Mucosa of descending colon (tissue), 3 donors: ENCODE data around the gene NKD2. TPM values are rescaled to one million over a fixed set of nuclear protein-coding genes. Genes with fewer than 3 reads are reported as not detected.

Source experiments
- ATAC-seq: fragments of 200-7000 bp; cut with Tn5 transposase; one replicate; pipeline ENCODE4 v1.9.1; 2020; ENCODE audit warnings: mild to moderate bottlenecking, moderate library complexity
- DNase-seq, 3 donors: peaks; one replicate each; pipeline ENCODE4 v3.0.0-alpha.2; 2020
- H3K36me3 ChIP-seq: fragments of 200-600 bp; one replicate; pipeline ENCODE4 v1.8.0; 2021; ENCODE audit warnings: low read depth, mild to moderate bottlenecking
- H3K4me1 ChIP-seq: fragments of 200-600 bp; one replicate; pipeline ENCODE4 v1.8.0; 2021; ENCODE audit warnings: low read depth, mild to moderate bottlenecking
- H3K4me3 ChIP-seq: fragments of 200-600 bp; one replicate; pipeline ENCODE4 v1.8.0; 2021; ENCODE audit warnings: mild to moderate bottlenecking
- H3K9me3 ChIP-seq: fragments of 200-600 bp; one replicate; pipeline ENCODE4 v1.8.0; 2021; ENCODE audit warnings: mild to moderate bottlenecking
- intact Hi-C, 2 donors: fragments of 100-400 bp; cut with DNase I in 1 of 2; cut with micrococcal nuclease in 1 of 2; formaldehyde crosslinking; loops; one replicate each; pipeline versions ENCODE4 v1.11.0 to v1.11.1; 2022; cut with DNase I, micrococcal nuclease
- total RNA-seq, 3 donors: library from RNA; stranded (reverse); fragmentation: NEBNext Ultra II Directional in 2 of 3; extraction: Animal tissue kit (Norgen Biotek cat#: 25700) in 2 of 3; gene quantifications; one replicate each; pipeline versions ENCODE4 v1.2.1 to v1.2.4, GENCODE V29; 2021 to 2023
- TF ChIP-seq, protein P1 (sequence below): fragments of 200-600 bp; IDR thresholded peaks from one replicate; pipeline ENCODE4 v1.8.0; 2022; ENCODE audit warnings: antibody characterized with exemption, mild to moderate bottlenecking
- donor health status: DM: no; HTN: no; CAD: no; lungs with moderate emphysema.
- donor health status: DM: no; HTN: no; CAD: no.
- donor health status: DM: no; HTN: yes; CAD: no.

NKD2 gene
- total RNA-seq, 3 donors from 2014 or later: 0.93 to 3.7 (median 2.1) TPM

DNA sequence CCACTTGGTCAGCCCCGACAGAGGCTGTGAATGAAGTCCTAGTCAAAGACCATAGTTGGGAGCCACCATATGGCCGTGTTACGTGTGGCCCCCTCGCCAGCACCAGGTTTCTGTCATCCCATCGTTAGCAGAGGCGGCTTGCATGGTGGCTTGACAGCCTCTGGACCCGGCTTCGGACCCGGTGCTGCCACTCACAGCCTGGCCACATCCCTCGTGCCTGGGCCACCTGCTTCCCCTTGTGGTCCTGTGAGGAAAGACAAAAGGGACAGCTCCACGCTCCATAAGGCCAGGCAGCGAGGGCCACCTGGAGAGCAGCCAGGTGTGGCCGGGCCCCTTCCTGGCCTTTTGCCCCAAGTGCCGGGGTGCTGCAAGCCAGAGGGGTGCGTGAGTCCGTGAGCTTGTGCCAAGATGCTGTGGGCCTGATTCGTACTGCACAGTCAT, 6.2 kb downstream of the NKD2 start:
- DNase-seq (peak in 1 of 3 donors; percentile 31), ATAC-seq (no peak)
- intact Hi-C loops: no loop called here
- H3K4me3 ChIP-seq: no peak overlapping the region
- TF ChIP-seq, protein P1, sequence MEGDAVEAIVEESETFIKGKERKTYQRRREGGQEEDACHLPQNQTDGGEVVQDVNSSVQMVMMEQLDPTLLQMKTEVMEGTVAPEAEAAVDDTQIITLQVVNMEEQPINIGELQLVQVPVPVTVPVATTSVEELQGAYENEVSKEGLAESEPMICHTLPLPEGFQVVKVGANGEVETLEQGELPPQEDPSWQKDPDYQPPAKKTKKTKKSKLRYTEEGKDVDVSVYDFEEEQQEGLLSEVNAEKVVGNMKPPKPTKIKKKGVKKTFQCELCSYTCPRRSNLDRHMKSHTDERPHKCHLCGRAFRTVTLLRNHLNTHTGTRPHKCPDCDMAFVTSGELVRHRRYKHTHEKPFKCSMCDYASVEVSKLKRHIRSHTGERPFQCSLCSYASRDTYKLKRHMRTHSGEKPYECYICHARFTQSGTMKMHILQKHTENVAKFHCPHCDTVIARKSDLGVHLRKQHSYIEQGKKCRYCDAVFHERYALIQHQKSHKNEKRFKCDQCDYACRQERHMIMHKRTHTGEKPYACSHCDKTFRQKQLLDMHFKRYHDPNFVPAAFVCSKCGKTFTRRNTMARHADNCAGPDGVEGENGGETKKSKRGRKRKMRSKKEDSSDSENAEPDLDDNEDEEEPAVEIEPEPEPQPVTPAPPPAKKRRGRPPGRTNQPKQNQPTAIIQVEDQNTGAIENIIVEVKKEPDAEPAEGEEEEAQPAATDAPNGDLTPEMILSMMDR: no peak
- no peaks in the 10 kb centered on the region for H3K4me1 ChIP-seq
- no peaks in the 10 kb centered on the region for H3K9me3 ChIP-seq
- no peaks in the 10 kb centered on the region for H3K36me3 ChIP-seq

DNA sequence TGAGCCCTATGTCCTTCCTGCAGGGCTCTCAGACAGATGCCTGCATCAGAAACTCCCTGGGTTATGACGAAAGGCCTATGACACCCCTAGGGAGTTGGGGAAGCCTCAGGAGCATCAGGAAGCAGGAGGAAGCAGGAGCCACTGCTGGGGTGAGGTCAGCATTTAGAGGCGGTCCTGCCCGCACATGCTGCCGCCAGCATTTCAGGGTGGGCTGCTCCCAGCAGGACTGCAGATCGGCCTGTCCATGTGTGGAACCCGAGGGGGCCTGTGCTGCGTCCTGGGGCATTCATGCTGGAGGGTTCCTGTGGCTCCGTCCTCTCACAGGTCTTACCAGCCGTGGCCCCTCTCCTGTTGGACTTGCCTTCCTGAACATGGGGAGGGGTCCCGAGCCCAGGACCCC, 6.9 kb downstream of the NKD2 start:
- Histone ChIP-seq H3K4me1 (no peaks in the 10 kb centered on the region), H3K4me3 (no peak overlapping the region), H3K36me3 (no peaks in the 10 kb centered on the region), H3K9me3 (no peaks in the 10 kb centered on the region)
- DNase-seq (no peak), ATAC-seq (no peak)
- intact Hi-C loops: no loop called here
- TF ChIP-seq, protein P1: no peak

- ATAC-seq: no peak
- TF ChIP-seq, protein P1: no peak
- intact Hi-C loops: no loop called here
Measured at GRCh38 chr5:1016036-1016435, 7.4 kb downstream of the NKD2 start.

GRCh38 chr5:1016476-1016875, 7.9 kb downstream of the NKD2 start:
- TF ChIP-seq, protein P1: no peak
- H3K4me1 ChIP-seq: no peaks in the 10 kb centered on the region
- intact Hi-C loops: no loop called here
- no peak for ATAC-seq
- no peaks in the 10 kb centered on the region for H3K9me3 ChIP-seq
- DNase-seq: peak in 1 of 3 donors; percentile 16
- H3K36me3 ChIP-seq: no peaks in the 10 kb centered on the region
- H3K4me3 ChIP-seq: no peak overlapping the region

More at GRCh38 chr5:1016036-1016435, 7.4 kb downstream of the NKD2 start:
- Histone ChIP-seq H3K9me3 (no peaks in the 10 kb centered on the region), H3K4me3 (no peak overlapping the region), H3K36me3 (no peaks in the 10 kb centered on the region), H3K4me1 (no peaks in the 10 kb centered on the region)
- peak in 1 of 3 donors; percentile 43 for DNase-seq

- Histone ChIP-seq H3K4me1 (no peaks in the 10 kb centered on the region), H3K9me3 (no peaks in the 10 kb centered on the region), H3K36me3 (no peaks in the 10 kb centered on the region), H3K4me3 (no peak overlapping the region)
- DNase-seq: peak in 1 of 3 donors; percentile 12
- intact Hi-C loops: no loop called here
- no peak for ATAC-seq
- TF ChIP-seq, protein P1: no peak
Measured at GRCh38 chr5:1017056-1017455, 8.5 kb downstream of the NKD2 start.
